H1 (cell line): ENCODE results near the gene ME3. TPM values are rescaled to one million over a fixed set of nuclear protein-coding genes. Genes with fewer than 3 reads are reported as not detected.

ENCODE experiments used
- BRCA1 ChIP-seq: IDR thresholded peaks from 2 replicates; pipeline ENCODE4 v1.6.1; 2012; ENCODE audit warnings: low read depth, low read length, improper control_type of control experiment
- HDAC2 ChIP-seq, 2 experiments: fragments of 300-600 bp in 1 of 2; sonication (generic) in 1 of 2; IDR thresholded peaks; 2 replicates each; pipeline ENCODE4 v1.6.1; 2011 to 2012; ENCODE audit warnings: low read depth in 2 of 2, low read length in 2 of 2, mild to moderate bottlenecking in 2 of 2, moderate library complexity in 2 of 2, borderline replicate concordance in 1 of 2, inconsistent platforms in 1 of 2
- HDAC6 ChIP-seq: IDR thresholded peaks from one replicate; pipeline ENCODE4 v1.7.1; 2012; ENCODE audit warnings: low read depth, mild to moderate bottlenecking, inconsistent platforms, low read length, moderate library complexity
- JUN ChIP-seq: IDR thresholded peaks from 2 replicates; pipeline ENCODE4 v1.6.1; 2011; ENCODE audit warnings: low read depth, mild to moderate bottlenecking, improper control_type of control experiment, low read length
- NRF1 ChIP-seq: IDR thresholded peaks from 2 replicates; pipeline ENCODE4 v1.6.1; 2011; ENCODE audit warnings: mild to moderate bottlenecking, low read depth, low read length, improper control_type of control experiment
- RXRA ChIP-seq: IDR thresholded peaks from 2 replicates; pipeline ENCODE4 v1.6.1; 2011; ENCODE audit warnings: low read depth, mild to moderate bottlenecking, low read length, moderate library complexity; ENCODE audit not compliant: insufficient read depth
- ZNF274 ChIP-seq: IDR thresholded peaks from 2 replicates; pipeline ENCODE4 v1.7.0; 2012; ENCODE audit warnings: low read length, borderline replicate concordance; ENCODE audit errors: extremely low read depth
- polyA plus RNA-seq, 7 experiments: library from polyadenylated mRNA; depleted of rRNA in 3 of 7; stranded (reverse) in 5 of 7; unstranded in 2 of 7; fragments of >200 nt in 5 of 7; fragments of 200-250 nt in 2 of 7; gene quantifications; 1 replicate in 5 of 7; 2 replicates in 1 of 7; 4 replicates in 1 of 7; pipeline versions ENCODE4 v1.2.1 to v1.2.3, GENCODE V29; 2011 to 2013; ENCODE audit warnings: missing spikeins in 2 of 7, mixed read lengths in 2 of 7
- total RNA-seq: library from RNA; stranded (reverse); fragmentation: NEBNext Ultra II Directional; extraction: Animal tissue kit (Norgen Biotek cat#: 25700); gene quantifications from 2 replicates; pipeline ENCODE4 v1.2.1, GENCODE V29; 2021

The ME3 gene
- total and polyA plus RNA-seq, 2 of the 8 experiments (the other 6 are each of a cell fraction or from before 2014, with no cell fraction given) = 1.5 to 2.8 TPM

- no peak for TF ChIP-seq BRCA1
- TF ChIP-seq RXRA = no peak
- TF ChIP-seq NRF1 = no peak
- TF ChIP-seq JUN = no peak
- TF ChIP-seq ZNF274 = no peak
- TF ChIP-seq HDAC6 = no peak
- no peak for TF ChIP-seq HDAC2 (IDR thresholded peaks at IDR 0.05; ENCODE audit: borderline replicate concordance in 1 of 2, low read depth in 2 of 2, low read length in 2 of 2)
- TF ChIP-seq, all 59 proteins: peak for 0
Measured at GRCh38 chr11:86515297-86516094, 156.9 kb downstream of the ME3 start (continued).
